BLaER1 (cell line): ENCODE results near the gene MSX1.

ENCODE experiments used
- H3K27ac ChIP-seq: shearing (Covaris generic); formaldehyde crosslinking; 2 replicates; pipeline ENCODE4 v1.8.1; 2022
- H3K27me3 ChIP-seq: shearing (Covaris generic); formaldehyde crosslinking; 2 replicates; pipeline ENCODE4 v1.8.1; 2022
- H3K36me3 ChIP-seq: shearing (Covaris generic); formaldehyde crosslinking; 2 replicates; pipeline ENCODE4 v1.8.1; 2022
- H3K4me1 ChIP-seq: shearing (Covaris generic); formaldehyde crosslinking; 2 replicates; pipeline ENCODE4 v1.8.1; 2022
- H3K4me2 ChIP-seq: shearing (Covaris generic); formaldehyde crosslinking; 2 replicates; pipeline ENCODE4 v1.8.1; 2022
- H3K4me3 ChIP-seq: shearing (Covaris generic); formaldehyde crosslinking; 2 replicates; pipeline ENCODE4 v1.8.1; 2022
- H3K9ac ChIP-seq: shearing (Covaris generic); formaldehyde crosslinking; 2 replicates; pipeline ENCODE4 v1.8.1; 2022
- H3K9me3 ChIP-seq: shearing (Covaris generic); formaldehyde crosslinking; 2 replicates; pipeline ENCODE4 v1.8.1; 2022
- H4K20me1 ChIP-seq: shearing (Covaris generic); formaldehyde crosslinking; 2 replicates; pipeline ENCODE4 v1.8.1; 2022
- Cebpa-rat ChIP-seq: shearing (Covaris generic); IDR thresholded peaks from 2 replicates; pipeline ENCODE4 v1.8.1; 2022

Gene MSX1

DNA sequence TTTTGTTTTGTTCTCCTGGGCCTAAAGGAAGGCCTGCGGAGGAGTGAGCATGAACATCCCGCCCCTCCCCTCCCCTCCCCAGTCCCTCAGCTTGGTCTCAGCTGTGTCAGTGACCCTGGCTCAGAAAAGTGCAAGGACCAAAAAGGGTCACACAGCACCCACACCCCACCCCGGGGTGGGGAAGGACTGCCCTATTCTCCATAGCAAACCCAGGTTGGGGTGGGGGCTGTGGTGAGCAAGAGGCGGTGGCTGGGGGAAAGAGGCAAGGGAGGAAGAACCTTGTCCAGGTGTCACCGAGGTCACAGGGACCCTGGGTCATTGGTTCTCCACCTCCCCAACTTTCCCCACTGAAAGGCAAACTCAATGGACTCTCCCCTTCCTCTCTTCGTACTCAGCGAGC is 7.6 kb upstream of the MSX1 start:
- Histone ChIP-seq H3K9me3 (no peaks in the 10 kb centered on the region), H3K4me3 (no peak overlapping the region), H3K27me3 (peaks cover 67% of the 10 kb centered on the region), H3K27ac (no peak overlapping the region), H3K4me1 (peaks cover 27% of the 10 kb centered on the region), H4K20me1 (peaks cover 54% of the 10 kb centered on the region), H3K36me3 (no peaks in the 10 kb centered on the region), H3K9ac (no peak overlapping the region), H3K4me2 (no peak overlapping the region)
- TF ChIP-seq Cebpa-rat, result no peak

DNA sequence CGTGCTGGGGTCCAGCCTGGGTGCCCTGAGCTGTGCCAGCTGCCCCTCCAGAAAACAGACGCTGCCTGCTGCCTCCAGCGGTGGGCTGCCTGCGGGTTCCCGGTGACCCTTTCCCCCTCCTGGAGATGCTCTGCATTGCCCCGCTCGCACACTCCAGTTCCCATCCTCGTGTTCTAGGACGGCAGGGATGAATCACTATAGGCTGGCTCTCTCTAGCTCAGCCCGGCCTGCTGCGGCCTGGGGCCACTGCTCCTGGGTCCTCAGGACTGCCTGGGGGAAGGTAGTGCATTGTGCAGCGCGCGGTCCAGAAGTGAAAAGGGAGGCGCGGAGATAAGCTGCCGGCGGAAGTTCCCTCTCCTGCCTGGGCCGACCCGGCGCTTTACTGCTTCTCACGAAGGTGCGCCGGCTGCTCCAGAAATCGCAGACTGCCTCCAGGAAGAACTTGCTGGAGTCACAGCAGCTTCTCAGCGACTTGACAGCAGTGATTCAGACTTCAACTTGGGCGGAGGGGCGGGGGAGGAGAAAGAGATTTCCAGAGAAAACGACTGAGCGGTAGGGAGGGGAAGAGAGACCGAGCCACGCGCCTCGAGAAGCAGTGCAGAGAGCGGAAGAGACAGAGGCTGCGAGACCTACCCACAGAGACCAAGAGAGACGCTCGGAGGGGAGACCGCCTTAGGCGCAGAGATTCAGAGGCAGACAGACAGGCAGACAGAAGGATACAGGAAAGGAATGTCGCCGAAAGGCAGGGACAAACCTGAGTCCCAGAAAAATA is 6.7 kb upstream of the MSX1 start:
- Histone ChIP-seq H3K4me1 (peaks cover 20% of the 10 kb centered on the region), H3K4me2 (peak overlapping the region; percentile 74), H3K9me3 (no peaks in the 10 kb centered on the region), H3K27me3 (peaks cover 76% of the 10 kb centered on the region), H3K9ac (no peak overlapping the region), H3K4me3 (peak overlapping the region; percentile 52), H3K27ac (no peak overlapping the region), H3K36me3 (no peaks in the 10 kb centered on the region), H4K20me1 (peaks cover 62% of the 10 kb centered on the region)
- no peak for TF ChIP-seq Cebpa-rat

- H3K4me3 ChIP-seq, result peak overlapping the region; percentile 52
- H3K4me2 ChIP-seq, result peak overlapping the region; percentile 74
- no peak for TF ChIP-seq Cebpa-rat
- H3K27me3 ChIP-seq, result peaks cover 82% of the 10 kb centered on the region
- H3K27ac ChIP-seq, result no peak overlapping the region
- no peaks in the 10 kb centered on the region for H3K9me3 ChIP-seq
- no peaks in the 10 kb centered on the region for H3K36me3 ChIP-seq
- H4K20me1 ChIP-seq, result peaks cover 68% of the 10 kb centered on the region
- H3K9ac ChIP-seq, result no peak overlapping the region
- H3K4me1 ChIP-seq, result peaks cover 20% of the 10 kb centered on the region
Observed at GRCh38 chr4:4853371-4853823, 6.1 kb upstream of the MSX1 start.

DNA sequence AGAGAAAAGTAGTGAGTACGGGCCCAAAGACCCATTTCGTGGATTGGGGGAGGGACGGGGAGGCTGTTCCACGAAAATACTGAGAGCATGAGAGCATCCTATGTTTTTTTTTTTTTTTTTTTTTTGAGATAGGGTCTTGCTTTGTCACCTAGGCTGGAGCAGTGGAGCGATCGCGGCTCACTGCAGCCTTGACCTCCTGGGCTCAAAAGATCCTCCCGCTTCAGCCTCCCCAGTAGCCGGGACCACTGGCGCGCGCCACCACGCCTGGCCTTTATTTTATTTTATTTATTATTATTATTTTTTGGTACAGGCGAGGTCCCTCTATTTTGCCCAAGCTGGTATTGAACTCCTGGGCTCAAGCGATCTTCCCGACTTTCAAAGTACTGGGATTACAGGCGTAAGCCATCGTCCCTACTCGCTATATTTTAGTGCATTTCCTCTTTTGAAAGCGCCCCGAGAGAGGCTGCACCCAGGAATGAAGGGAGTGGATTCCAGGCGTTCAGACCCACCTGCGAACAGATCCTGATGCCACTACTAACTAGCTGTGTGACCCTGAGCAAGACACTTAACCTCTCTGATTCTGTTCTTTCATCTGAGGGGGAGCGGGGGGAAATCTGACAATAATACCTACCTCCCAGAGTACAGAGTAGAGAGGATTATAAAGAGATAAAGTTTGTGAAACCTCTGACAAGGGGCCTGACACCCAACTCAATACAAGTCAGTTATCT is 5.4 kb upstream of the MSX1 start:
- peaks cover 75% of the 10 kb centered on the region for H4K20me1 ChIP-seq
- no peak overlapping the region for H3K27ac ChIP-seq
- H3K4me3 ChIP-seq, result 0 out of 2 replicates have a peak overlapping the region, but pooled peaks have one; percentile 52
- H3K9me3 ChIP-seq, result no peaks in the 10 kb centered on the region
- no peak overlapping the region for H3K4me2 ChIP-seq
- H3K4me1 ChIP-seq, result peaks cover 23% of the 10 kb centered on the region
- H3K36me3 ChIP-seq, result no peaks in the 10 kb centered on the region
- peaks cover 89% of the 10 kb centered on the region for H3K27me3 ChIP-seq
- TF ChIP-seq Cebpa-rat, result no peak
- H3K9ac ChIP-seq, result no peak overlapping the region

GRCh38 chr4:4854649-4855295 is 4.7 kb upstream of the MSX1 start:
- no peaks in the 10 kb centered on the region for H3K36me3 ChIP-seq
- TF ChIP-seq Cebpa-rat, result no peak

DNA sequence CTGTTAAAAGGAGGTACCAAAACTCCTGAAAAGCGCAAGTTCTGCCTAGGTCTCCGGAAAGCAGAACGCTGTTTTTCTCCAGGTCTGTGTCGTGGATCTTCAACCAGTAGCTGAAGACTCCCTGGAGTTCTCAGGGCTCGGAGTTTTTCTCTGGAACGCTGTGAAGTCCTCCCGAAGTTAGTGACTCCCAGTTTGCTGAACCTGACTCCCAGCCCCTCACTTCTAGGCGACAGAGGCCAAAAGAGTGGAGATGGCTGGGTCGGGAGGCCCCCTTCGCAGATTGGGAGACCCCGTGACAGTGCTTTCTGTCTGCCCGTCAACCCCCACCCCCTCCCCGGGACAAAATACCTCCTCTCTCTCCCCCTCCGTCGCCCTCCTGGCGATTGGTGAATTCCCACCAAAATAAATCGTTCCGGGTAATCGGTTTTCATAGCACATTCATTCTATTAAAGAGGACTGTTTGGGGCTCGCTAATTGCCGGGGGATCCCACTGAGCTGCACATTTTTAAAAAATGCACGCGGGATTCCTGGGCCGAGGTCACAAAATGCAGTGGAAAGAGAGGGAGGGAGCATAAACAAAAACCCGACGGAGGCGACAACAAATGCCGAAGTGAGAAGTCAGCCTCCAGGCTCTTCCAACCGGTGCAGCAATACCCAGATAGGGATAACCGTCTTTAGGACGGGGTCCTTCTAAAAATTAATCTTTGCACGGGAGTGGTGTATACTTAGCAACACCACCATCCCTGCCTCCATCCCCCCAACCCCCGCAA is 4.0 kb upstream of the MSX1 start:
- no peak for TF ChIP-seq Cebpa-rat
- no peaks in the 10 kb centered on the region for H3K36me3 ChIP-seq
- no peaks in the 10 kb centered on the region for H3K9me3 ChIP-seq
- peaks cover 37% of the 10 kb centered on the region for H3K4me1 ChIP-seq
- no peak overlapping the region for H3K4me3 ChIP-seq
- H3K4me2 ChIP-seq, result no peak overlapping the region
- peaks cover 89% of the 10 kb centered on the region for H4K20me1 ChIP-seq
- no peak overlapping the region for H3K9ac ChIP-seq
- H3K27me3 ChIP-seq, result peaks cover 99% of the 10 kb centered on the region
- H3K27ac ChIP-seq, result no peak overlapping the region

More at GRCh38 chr4:4854649-4855295, 4.7 kb upstream of the MSX1 start:
- Histone ChIP-seq H3K9me3 (no peaks in the 10 kb centered on the region), H3K27me3 (peaks cover 96% of the 10 kb centered on the region), H3K27ac (no peak overlapping the region), H3K4me2 (no peak overlapping the region), H4K20me1 (peaks cover 82% of the 10 kb centered on the region), H3K4me3 (no peak overlapping the region), H3K4me1 (peaks cover 29% of the 10 kb centered on the region), H3K9ac (no peak overlapping the region)

DNA sequence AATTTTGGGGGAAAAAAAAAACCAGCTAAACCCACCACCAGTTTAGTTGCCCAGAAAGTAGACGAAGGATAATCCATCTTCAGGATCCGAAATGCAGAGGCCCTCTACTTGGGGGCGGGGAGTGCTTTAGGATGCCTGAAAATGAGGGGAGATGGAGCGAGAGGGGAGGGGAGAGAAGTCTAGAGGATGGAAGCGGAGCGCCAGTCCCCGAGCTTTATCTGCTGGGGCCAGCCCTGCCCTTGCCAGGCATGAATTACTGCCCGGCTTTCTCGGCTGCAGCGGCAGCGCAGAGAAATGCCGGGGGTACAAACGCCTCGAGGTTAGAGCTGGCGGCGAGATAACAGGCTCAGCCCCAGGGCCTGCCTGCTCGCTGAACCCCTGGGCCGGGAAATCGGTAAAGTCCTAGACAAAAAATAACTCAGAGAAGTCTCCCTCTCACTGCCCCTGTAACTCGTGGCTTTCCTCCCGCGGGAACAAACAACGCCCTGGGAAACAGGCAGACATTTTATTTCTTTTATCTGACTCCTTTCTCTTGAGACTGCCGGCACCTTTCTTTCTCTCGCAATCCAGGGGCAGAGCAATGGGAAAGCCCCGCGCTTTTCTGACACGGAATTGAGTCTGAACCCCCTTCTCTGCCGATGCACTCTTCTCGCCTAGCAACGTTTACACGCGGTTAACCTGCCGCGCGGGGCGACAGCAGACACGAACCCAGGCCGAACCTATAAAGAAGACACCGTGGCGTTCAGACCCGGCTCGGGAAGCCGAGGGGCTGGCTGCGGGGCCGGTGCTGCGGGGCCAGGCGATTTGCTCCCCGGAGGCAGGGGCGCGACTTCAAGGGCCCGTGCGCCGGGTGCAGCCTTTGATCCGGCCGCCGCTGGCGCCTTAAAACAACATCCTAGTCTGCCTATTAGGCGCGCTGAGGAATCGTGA is 3.1 kb upstream of the MSX1 start:
- Histone ChIP-seq H3K9me3 (no peaks in the 10 kb centered on the region), H3K27me3 (peaks cover 100% of the 10 kb centered on the region), H3K27ac (no peak overlapping the region), H3K4me2 (peak overlapping the region; percentile 42), H3K9ac (no peak overlapping the region), H3K4me3 (peak overlapping the region; percentile 39; the same call in 1 of the 2 replicates), H3K4me1 (peaks cover 44% of the 10 kb centered on the region), H4K20me1 (peaks cover 95% of the 10 kb centered on the region), H3K36me3 (no peaks in the 10 kb centered on the region)
- no peak for TF ChIP-seq Cebpa-rat

DNA sequence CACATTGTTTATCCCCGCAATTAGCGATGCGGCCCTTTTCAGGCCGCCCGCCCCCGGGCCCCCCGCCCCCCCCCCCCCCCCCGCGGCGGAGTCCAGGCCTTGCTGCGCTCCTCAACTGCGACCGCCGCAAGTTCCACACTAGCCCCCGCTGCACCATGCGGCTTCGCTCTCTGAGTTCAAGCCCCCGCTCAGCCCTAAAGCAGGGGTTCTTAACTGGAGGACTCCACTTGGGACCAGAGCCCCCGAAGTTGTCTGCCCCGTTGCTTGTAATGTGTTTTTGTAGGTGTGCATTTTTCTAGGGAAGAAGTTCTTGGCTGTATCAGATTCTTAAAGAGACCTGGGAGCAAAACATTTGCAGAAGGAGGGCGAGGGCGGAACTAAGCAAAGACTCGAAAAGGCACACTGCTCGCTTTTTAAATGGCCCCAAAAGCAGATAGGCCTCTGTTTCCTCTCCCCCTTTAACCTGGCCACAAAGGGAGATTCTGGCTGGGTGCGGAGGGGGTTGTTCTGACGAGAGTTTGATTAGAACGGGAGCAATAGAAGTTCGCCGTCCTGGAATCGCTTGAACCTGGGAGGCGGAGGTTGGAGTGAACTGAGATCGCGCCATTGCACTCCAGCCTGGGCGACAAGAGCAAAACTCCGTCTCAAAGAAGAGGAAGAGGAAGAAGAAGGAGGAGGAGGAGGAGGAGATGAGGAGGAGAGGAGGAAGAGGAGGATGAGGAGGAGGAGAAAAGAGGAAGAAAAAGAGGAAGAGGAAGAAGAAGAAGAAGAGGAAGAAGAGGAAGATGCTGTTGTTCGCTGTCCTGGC is 2.3 kb upstream of the MSX1 start:
- H3K4me3 ChIP-seq, result no peak overlapping the region
- H3K27me3 ChIP-seq, result peaks cover 100% of the 10 kb centered on the region
- no peak for TF ChIP-seq Cebpa-rat

More for the DNA sequence above, 2.3 kb upstream of the MSX1 start:
- Histone ChIP-seq H3K9ac (no peak overlapping the region), H3K4me2 (peak overlapping the region; percentile 42; the same call in 1 of the 2 replicates), H3K9me3 (no peaks in the 10 kb centered on the region), H3K27ac (no peak overlapping the region), H3K36me3 (no peaks in the 10 kb centered on the region), H4K20me1 (peaks cover 96% of the 10 kb centered on the region), H3K4me1 (peaks cover 44% of the 10 kb centered on the region)
